NCI-H1930 (cell line): ENCODE results near the gene SLC2A8.
A peak's percentile ranks its signal among the peaks of the same experiment; 100 is the strongest.

Source experiments
- DNase-seq, 2 experiments: peaks; one replicate each; lab custom pipeline; 2025; lab: John Stamatoyannopoulos, UW

SLC2A8 gene

GRCh38 chr9:127396808-127397645 is at the start of gene SLC2A8:
SLC2A8 (plus strand) TSS chr9:127397169; CDS start chr9:127397231, 62 bp downstream.
- peak; percentile 96 to 98 for DNase-seq

- no peak for DNase-seq
These were observed 48.9 kb upstream of the SLC2A8 start for GRCh38 chr9:127347831-127348776.

GRCh38 chr9:127349483-127350113 is 47.4 kb upstream of the SLC2A8 start:
- no peak for DNase-seq

- DNase-seq = peak; percentile 75 to 81
These were observed 45.5 kb upstream of the SLC2A8 start for GRCh38 chr9:127351182-127352166.

- DNase-seq = no peak
These were observed 43.1 kb upstream of the SLC2A8 start for GRCh38 chr9:127353882-127354281.

GRCh38 chr9:127356906-127357305 is 40.1 kb upstream of the SLC2A8 start:
- DNase-seq = no peak

- no peak for DNase-seq
These were observed 38.9 kb upstream of the SLC2A8 start for GRCh38 chr9:127358023-127358535.

GRCh38 chr9:127358770-127359169 is 38.2 kb upstream of the SLC2A8 start:
- no peak for DNase-seq

GRCh38 chr9:127360250-127360649 is 36.7 kb upstream of the SLC2A8 start:
- no peak for DNase-seq

GRCh38 chr9:127360829-127361228 is 36.1 kb upstream of the SLC2A8 start:
- DNase-seq = peak in 1 of 2 experiments; percentile 14

- DNase-seq = no peak
These were observed 35.4 kb upstream of the SLC2A8 start for GRCh38 chr9:127361561-127361960.

- no peak for DNase-seq
These were observed 34.1 kb upstream of the SLC2A8 start for GRCh38 chr9:127362829-127363228.

- no peak for DNase-seq
These were observed 31.5 kb upstream of the SLC2A8 start for GRCh38 chr9:127365461-127365860.

GRCh38 chr9:127366594-127366993 is 30.4 kb upstream of the SLC2A8 start:
- no peak for DNase-seq

- no peak for DNase-seq
These were observed 28.0 kb upstream of the SLC2A8 start for GRCh38 chr9:127368852-127369402.

GRCh38 chr9:127369428-127369827 is 27.5 kb upstream of the SLC2A8 start:
- no peak for DNase-seq

GRCh38 chr9:127370147-127370579 is 26.8 kb upstream of the SLC2A8 start:
- no peak for DNase-seq

- no peak for DNase-seq
These were observed 26.0 kb upstream of the SLC2A8 start for GRCh38 chr9:127370672-127371648.

GRCh38 chr9:127380479-127380878 is 16.5 kb upstream of the SLC2A8 start:
- no peak for DNase-seq
